ENCODE data around the gene INCENP.
A peak's percentile ranks its signal among the peaks of the same experiment; 100 is the strongest.

INCENP gene

GRCh38 chr11:62123669-62124185, at the start of gene INCENP (continued):
- TF ChIP-seq ZNF785 (tag by site-specific recombination; IDR thresholded peaks at IDR 0.05) = no peak
- TF ChIP-seq ZNF558 (tag by site-specific recombination; IDR thresholded peaks at IDR 0.05) = no peak
- TF ChIP-seq, protein P1, sequence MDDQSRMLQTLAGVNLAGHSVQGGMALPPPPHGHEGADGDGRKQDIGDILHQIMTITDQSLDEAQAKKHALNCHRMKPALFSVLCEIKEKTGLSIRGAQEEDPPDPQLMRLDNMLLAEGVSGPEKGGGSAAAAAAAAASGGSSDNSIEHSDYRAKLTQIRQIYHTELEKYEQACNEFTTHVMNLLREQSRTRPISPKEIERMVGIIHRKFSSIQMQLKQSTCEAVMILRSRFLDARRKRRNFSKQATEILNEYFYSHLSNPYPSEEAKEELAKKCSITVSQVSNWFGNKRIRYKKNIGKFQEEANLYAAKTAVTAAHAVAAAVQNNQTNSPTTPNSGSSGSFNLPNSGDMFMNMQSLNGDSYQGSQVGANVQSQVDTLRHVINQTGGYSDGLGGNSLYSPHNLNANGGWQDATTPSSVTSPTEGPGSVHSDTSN (CRISPR knock-in tag; IDR thresholded peaks at IDR 0.05) = no peak; the same call in 1 of the 2 replicates
- TF ChIP-seq ZBTB11 (tag by site-specific recombination; conservative IDR thresholded peaks at IDR 0.05; ENCODE audit: low read depth) = peak; percentile 75
- no peak for TF ChIP-seq ZNF426 (tag by site-specific recombination; IDR thresholded peaks at IDR 0.05)
- no peak for TF ChIP-seq ATF2 (tag by site-specific recombination; IDR thresholded peaks at IDR 0.05; ENCODE audit: low read depth)
- no peak for TF ChIP-seq ZNF624 (tag by site-specific recombination; IDR thresholded peaks at IDR 0.05)
- TF ChIP-seq YY1 (tag by site-specific recombination; IDR thresholded peaks at IDR 0.05) = no peak
- TF ChIP-seq, protein P2, sequence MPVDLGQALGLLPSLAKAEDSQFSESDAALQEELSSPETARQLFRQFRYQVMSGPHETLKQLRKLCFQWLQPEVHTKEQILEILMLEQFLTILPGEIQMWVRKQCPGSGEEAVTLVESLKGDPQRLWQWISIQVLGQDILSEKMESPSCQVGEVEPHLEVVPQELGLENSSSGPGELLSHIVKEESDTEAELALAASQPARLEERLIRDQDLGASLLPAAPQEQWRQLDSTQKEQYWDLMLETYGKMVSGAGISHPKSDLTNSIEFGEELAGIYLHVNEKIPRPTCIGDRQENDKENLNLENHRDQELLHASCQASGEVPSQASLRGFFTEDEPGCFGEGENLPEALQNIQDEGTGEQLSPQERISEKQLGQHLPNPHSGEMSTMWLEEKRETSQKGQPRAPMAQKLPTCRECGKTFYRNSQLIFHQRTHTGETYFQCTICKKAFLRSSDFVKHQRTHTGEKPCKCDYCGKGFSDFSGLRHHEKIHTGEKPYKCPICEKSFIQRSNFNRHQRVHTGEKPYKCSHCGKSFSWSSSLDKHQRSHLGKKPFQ (tag by site-specific recombination; IDR thresholded peaks at IDR 0.05) = no peak
- TF ChIP-seq ZNF391 (tag by site-specific recombination; IDR thresholded peaks at IDR 0.05; ENCODE audit: borderline replicate concordance, low read depth) = no peak
- TF ChIP-seq, protein P3, sequence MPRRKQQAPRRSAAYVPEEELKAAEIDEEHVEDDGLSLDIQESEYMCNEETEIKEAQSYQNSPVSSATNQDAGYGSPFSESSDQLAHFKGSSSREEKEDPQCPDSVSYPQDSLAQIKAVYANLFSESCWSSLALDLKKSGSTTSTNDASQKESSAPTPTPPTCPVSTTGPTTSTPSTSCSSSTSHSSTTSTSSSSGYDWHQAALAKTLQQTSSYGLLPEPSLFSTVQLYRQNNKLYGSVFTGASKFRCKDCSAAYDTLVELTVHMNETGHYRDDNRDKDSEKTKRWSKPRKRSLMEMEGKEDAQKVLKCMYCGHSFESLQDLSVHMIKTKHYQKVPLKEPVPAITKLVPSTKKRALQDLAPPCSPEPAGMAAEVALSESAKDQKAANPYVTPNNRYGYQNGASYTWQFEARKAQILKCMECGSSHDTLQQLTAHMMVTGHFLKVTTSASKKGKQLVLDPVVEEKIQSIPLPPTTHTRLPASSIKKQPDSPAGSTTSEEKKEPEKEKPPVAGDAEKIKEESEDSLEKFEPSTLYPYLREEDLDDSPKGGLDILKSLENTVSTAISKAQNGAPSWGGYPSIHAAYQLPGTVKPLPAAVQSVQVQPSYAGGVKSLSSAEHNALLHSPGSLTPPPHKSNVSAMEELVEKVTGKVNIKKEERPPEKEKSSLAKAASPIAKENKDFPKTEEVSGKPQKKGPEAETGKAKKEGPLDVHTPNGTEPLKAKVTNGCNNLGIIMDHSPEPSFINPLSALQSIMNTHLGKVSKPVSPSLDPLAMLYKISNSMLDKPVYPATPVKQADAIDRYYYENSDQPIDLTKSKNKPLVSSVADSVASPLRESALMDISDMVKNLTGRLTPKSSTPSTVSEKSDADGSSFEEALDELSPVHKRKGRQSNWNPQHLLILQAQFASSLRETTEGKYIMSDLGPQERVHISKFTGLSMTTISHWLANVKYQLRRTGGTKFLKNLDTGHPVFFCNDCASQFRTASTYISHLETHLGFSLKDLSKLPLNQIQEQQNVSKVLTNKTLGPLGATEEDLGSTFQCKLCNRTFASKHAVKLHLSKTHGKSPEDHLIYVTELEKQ (tag by site-specific recombination; IDR thresholded peaks at IDR 0.05; ENCODE audit: borderline replicate concordance) = no peak
- peak; percentile 60; the same call in 1 of the 2 replicates for TF ChIP-seq ZXDB (tag by site-specific recombination; IDR thresholded peaks at IDR 0.05)
- TF ChIP-seq, protein P4, sequence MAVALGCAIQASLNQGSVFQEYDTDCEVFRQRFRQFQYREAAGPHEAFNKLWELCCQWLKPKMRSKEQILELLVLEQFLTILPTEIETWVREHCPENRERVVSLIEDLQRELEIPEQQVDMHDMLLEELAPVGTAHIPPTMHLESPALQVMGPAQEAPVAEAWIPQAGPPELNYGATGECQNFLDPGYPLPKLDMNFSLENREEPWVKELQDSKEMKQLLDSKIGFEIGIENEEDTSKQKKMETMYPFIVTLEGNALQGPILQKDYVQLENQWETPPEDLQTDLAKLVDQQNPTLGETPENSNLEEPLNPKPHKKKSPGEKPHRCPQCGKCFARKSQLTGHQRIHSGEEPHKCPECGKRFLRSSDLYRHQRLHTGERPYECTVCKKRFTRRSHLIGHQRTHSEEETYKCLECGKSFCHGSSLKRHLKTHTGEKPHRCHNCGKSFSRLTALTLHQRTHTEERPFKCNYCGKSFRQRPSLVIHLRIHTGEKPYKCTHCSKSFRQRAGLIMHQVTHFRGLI (tag by site-specific recombination; IDR thresholded peaks at IDR 0.05) = no peak
- TF ChIP-seq MYNN (tag by site-specific recombination; IDR thresholded peaks at IDR 0.05; ENCODE audit: borderline replicate concordance) = no peak
- no peak for TF ChIP-seq REST (tag by site-specific recombination; IDR thresholded peaks at IDR 0.05)
- peak; percentile 14; the same call in 1 of the 2 replicates for TF ChIP-seq ZNF394 (tag by site-specific recombination; IDR thresholded peaks at IDR 0.05; ENCODE audit: borderline replicate concordance)
- TF ChIP-seq EGR2 (tag by site-specific recombination; IDR thresholded peaks at IDR 0.05; ENCODE audit: low read depth) = no peak
- TF ChIP-seq ZNF2 (tag by site-specific recombination; IDR thresholded peaks at IDR 0.05) = 0 out of 2 replicates have a peak, but pooled peaks have one; percentile 32
- TF ChIP-seq, protein P5, sequence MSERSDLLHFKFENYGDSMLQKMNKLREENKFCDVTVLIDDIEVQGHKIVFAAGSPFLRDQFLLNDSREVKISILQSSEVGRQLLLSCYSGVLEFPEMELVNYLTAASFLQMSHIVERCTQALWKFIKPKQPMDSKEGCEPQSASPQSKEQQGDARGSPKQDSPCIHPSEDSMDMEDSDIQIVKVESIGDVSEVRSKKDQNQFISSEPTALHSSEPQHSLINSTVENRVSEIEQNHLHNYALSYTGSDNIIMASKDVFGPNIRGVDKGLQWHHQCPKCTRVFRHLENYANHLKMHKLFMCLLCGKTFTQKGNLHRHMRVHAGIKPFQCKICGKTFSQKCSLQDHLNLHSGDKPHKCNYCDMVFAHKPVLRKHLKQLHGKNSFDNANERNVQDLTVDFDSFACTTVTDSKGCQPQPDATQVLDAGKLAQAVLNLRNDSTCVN (tag by site-specific recombination; optimal IDR thresholded peaks at IDR 0.05) = peak; percentile 48
- no peak for TF ChIP-seq ZNF473 (tag by site-specific recombination; IDR thresholded peaks at IDR 0.05)
- TF ChIP-seq ZEB2 (tag by site-specific recombination; IDR thresholded peaks at IDR 0.05) = no peak
